HG03378 (cell line): ENCODE data around the gene IL19.

Experiments
- ATAC-seq: cut with Tn5 transposase; IDR thresholded peaks from one replicate; pipeline ENCODE4 v1.9.1; 2021; ENCODE audit warnings: mild to moderate bottlenecking, moderate library complexity; ENCODE audit not compliant: unreplicated experiment

IL19 gene

DNA sequence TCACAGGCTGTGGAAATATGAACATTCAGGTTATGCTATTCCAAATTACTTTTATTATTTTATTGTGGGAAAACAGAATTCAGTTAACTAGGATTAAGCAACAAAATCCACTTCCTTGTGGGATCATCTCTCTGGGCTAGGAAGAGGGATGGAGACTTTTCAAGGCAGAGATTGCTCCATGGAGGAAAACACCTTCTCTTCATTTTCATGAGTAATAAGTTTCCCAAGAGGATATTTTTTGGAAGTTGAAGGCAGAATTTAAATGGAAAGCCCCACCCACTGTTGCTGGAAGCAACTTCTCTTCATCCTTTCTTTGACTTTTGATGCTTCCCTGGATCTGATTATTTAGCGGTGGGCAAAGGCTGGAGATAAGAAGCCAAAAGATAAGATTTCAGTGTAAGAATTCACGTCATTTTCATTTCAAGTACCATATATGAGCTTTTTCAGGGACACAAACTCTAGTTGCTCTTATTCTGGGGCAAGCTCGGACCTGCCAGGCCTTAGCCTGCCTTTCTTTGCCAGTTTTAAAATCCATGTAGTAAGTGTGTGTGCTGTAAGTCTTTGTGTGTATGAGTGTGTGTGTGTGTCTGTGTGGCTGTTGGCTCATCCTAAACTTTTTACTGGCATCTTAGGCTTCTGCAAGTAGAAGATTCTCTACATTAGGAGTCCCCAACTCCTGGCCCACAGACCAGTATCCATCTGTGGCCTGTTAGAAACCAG is 114.9 kb downstream of the IL19 start:
- no peak for ATAC-seq

DNA sequence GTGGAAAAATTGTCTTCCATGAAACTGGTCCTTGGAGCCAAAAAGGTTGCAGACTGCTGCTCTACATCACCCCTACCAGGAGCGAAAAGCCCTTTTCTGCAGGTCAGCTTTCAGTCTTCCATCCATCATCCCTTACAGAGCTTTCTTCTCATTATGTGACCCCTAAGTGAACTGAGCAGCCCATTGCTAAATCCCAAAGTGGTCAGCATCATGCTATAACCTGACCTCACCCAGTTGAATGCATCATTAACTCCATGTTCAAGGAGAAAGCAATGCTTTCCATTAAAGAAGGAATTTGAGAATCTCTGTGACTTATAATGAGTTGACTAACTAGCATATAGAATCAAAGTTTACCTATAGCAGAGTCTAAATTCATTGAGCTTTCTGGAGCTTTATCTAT is 116.3 kb downstream of the IL19 start:
- no peak for ATAC-seq

- no peak for ATAC-seq
Measured at GRCh38 chr1:206887701-206888100, 117.1 kb downstream of the IL19 start.

- ATAC-seq = no peak
Measured at GRCh38 chr1:206890125-206891060, 119.8 kb downstream of the IL19 start.

DNA sequence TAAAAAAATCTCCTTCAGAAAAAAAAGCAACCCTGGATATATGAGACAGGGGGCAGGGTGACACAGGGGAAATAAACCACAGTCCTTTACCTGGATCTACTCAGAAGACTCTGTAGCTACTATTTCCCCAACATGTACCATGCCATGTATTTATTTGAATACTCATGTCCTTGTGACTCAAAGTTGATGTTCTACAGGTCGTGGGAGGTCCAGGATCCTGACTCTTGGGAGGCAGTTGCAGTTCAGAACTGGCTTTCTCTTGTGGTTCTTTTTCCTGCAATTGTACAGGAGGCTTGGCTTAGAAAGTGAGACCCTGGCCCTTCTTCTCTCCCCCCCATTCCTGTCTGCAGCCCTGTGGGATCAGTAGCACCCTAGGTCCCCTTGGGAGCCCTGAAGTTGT is 120.8 kb downstream of the IL19 start:
- no peak for ATAC-seq
